ENCODE measurements around the gene PDLIM1.
"Not testable (repeated sequence)": the region's sequence is repeated elsewhere in the genome, so short reads cannot be mapped to it uniquely, and the experiment has no call there.

PDLIM1 gene

DNA sequence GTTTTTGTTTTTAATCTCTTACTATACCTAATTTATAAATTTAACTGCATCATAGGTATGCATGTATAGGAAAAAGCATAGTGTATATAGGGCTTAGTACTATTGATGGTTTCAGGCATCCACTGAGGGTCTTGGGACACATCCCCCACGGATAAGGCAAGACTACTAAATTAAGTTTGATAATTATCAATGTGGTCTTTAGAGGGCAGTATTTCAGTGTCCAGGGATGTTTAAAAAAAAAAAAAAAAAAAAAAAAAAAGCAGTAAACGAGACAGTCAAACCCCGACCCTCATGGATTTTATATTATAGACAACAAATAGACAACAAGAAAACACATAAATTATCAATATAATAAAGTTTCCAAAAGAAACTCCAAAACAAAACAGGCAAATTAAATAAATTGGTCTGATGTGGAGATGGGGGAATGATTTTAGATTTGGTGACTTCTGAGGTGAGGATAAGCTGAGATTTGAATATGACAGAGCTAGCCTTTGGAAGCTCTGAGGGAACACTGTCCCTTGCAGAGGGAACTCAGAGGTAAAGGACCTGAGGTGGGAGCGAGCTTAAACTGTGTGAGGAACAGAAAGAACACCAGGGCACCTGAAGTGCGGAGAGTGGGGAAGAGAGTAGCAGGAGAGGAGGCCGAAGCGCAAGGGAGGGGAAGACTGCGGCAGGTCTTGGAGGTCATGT, 82.0 kb downstream of the PDLIM1 start:
- DNase-seq (ENCODE audit: low read depth), result no peak

- not testable (repeated sequence) for DNase-seq (ENCODE audit: low read depth)
Observed at GRCh38 chr10:95202865-95203264, 87.9 kb downstream of the PDLIM1 start.

DNA sequence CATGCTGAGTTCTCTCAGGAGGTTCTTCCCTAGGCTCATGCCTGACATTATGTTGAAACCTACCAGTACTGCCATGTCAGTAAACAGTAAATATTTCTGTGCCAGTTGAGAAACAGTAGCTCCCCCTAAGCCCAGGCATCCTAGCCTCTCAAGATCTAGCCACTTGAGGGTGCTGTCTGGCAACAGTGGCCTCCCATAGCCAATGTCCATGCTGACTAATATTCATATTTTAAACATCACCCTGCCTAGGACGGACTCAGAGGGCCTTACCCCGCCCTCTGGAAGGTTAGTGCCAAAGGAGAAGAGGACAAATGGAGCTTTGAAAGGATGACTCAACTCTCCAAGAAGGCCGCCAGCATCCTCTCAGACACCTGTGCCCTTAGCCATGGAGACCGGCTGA, 89.1 kb downstream of the PDLIM1 start:
- no peak for DNase-seq (ENCODE audit: low read depth)

DNA sequence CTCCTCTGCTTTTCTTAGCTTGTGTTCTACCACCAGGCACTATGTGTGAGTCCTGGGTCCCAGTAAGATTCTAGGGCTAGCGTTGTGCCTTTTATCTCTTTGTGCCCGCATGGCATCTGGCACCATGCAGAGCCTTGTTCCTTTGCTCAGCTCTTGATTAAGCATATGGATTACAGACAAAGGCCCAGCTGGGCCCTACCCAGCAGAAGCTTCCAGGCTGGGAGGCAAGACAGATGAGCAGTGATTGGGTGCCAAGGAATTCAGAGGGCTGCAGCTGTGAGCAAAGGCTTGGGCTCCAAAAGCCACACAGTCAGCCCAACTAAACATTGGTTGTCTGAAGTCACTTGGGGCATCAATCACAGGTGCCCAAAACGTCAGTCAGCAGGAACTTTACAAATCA, 94.8 kb downstream of the PDLIM1 start:
- no peak for DNase-seq (ENCODE audit: low read depth)

- DNase-seq (ENCODE audit: low read depth), result no peak
Observed at GRCh38 chr10:95193944-95194343, 96.9 kb downstream of the PDLIM1 start, which contains the start of gene ACSM6. Gene ACSM6, plus strand, starts transcription at chr10:95194238. Its CDS starts 248 bp downstream, at chr10:95194486.

- DNase-seq (ENCODE audit: low read depth), result no peak
Observed at GRCh38 chr10:95188593-95188992, 102.2 kb downstream of the PDLIM1 start.

- no peak for DNase-seq (ENCODE audit: low read depth)
Observed at GRCh38 chr10:95187617-95188016, 103.2 kb downstream of the PDLIM1 start.

All from activated T-cell treated with anti-CD3 and anti-CD28 coated beads for 1 hour (primary cell).